NCI-H82 treated with DMSO at 0.1 percent for 48 hours (cell line): ENCODE results near the gene DSE.
"Not testable (repeated sequence)": the region's sequence is repeated elsewhere in the genome, so short reads cannot be mapped to it uniquely, and the experiment has no call there.

ENCODE experiments used
- DNase-seq: peaks from one replicate; lab custom pipeline; 2025; ENCODE audit not compliant: unreplicated experiment; lab: John Stamatoyannopoulos, UW

The DSE gene

GRCh38 chr6:116370760-116371119 is at the start of gene DSE:
DSE (plus strand) TSS chr6:116370947; CDS start chr6:116399251, 28,304 bp downstream.
- DNase-seq = no peak

- not testable (repeated sequence) for DNase-seq
Measured at GRCh38 chr6:116321933-116322332, 48.8 kb upstream of the DSE start.

- DNase-seq = no peak
Measured at GRCh38 chr6:116323863-116324262, 46.9 kb upstream of the DSE start.

- not testable (repeated sequence) for DNase-seq
Measured at GRCh38 chr6:116325634-116326132, 45.1 kb upstream of the DSE start.

GRCh38 chr6:116326181-116326671 is 44.5 kb upstream of the DSE start:
- DNase-seq = no peak

- DNase-seq = no peak
Measured at GRCh38 chr6:116326996-116327395, 43.8 kb upstream of the DSE start.

GRCh38 chr6:116327803-116328527 is 42.8 kb upstream of the DSE start:
- DNase-seq = no peak

- DNase-seq = no peak
Measured at GRCh38 chr6:116328528-116328903, 42.2 kb upstream of the DSE start.

GRCh38 chr6:116329156-116329555 is 41.6 kb upstream of the DSE start:
- no peak for DNase-seq

GRCh38 chr6:116330511-116330910 is 40.2 kb upstream of the DSE start:
- DNase-seq = no peak

GRCh38 chr6:116332096-116332495 is 38.7 kb upstream of the DSE start:
- no peak for DNase-seq

GRCh38 chr6:116334638-116335409 is 35.9 kb upstream of the DSE start:
- not testable (repeated sequence) for DNase-seq

- DNase-seq = no peak
Measured at GRCh38 chr6:116335612-116336215, 35.0 kb upstream of the DSE start.

GRCh38 chr6:116338943-116339342 is 31.8 kb upstream of the DSE start:
- no peak for DNase-seq

- not testable (repeated sequence) for DNase-seq
Measured at GRCh38 chr6:116340625-116341024, 30.1 kb upstream of the DSE start.

GRCh38 chr6:116349216-116349615 is 21.5 kb upstream of the DSE start:
- no peak for DNase-seq

- no peak for DNase-seq
Measured at GRCh38 chr6:116351101-116351500, 19.6 kb upstream of the DSE start.

- DNase-seq = no peak
Measured at GRCh38 chr6:116352515-116353471, 18.0 kb upstream of the DSE start.

GRCh38 chr6:116354236-116354635 is 16.5 kb upstream of the DSE start:
- DNase-seq = no peak

- DNase-seq = no peak
Measured at GRCh38 chr6:116355796-116356195, 15.0 kb upstream of the DSE start.

- DNase-seq = no peak
Measured at GRCh38 chr6:116359131-116359530, 11.6 kb upstream of the DSE start.
